Activated naive CD4-positive, alpha-beta T cell treated with anti-CD3 and anti-CD28 coated beads, Interleukin-2, amount 50 U/mL, for 16 hours (primary cell): ENCODE measurements around the gene PDCD10.

Experiments used
- DNase-seq: peaks from one replicate; pipeline ENCODE4 v3.0.0-alpha.2; 2020

PDCD10 gene

GRCh38 chr3:167734498-167735232, at the start of gene PDCD10:
TSS of gene PDCD10 (minus strand) at chr3:167734892. CDS start at chr3:167720157, 14,735 bp downstream.
- peak; percentile 96 for DNase-seq

- DNase-seq = no peak
These were observed 49.1 kb upstream of the PDCD10 start for GRCh38 chr3:167783781-167784180.

- no peak for DNase-seq
These were observed 45.7 kb upstream of the PDCD10 start for GRCh38 chr3:167780214-167780883.

DNA sequence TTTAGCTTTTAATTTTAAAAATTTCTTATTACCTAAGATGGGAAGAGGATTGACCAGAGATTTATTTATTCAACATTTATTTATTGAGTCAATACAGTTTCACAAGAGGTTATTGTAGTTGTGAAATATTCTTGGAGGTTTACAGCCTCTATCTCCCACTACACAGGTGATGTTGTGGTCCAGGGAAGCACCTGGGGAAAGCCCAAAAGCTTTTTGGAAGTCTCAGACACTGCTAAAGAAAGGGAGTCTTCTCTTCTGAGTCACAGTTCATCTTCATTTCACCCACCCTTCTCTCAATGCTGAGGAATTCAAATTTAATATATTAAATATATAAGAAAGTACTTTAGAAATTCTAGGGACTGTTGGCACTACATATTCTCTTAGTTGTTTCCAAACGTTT, 42.7 kb upstream of the PDCD10 start:
- DNase-seq = no peak

GRCh38 chr3:167776066-167776685, 41.5 kb upstream of the PDCD10 start:
- no peak for DNase-seq

DNA sequence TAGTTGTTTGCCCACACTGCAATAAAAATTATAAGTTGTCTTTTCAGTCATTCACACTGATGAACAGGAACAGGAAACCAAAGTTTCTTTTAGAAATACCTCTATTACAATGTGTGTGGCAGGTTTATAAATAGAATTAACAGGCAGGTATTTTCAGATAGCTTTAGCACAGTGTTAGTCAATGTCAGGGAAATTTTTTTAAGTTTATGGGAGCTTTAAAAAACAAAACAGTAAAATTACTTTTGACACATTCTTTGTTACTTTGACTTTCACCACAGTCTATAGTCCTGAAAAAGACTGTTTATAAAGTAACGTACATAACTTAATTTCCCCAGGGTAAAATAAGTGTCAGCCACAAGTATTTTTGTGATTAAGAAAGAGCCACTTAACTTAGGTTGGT, 38.9 kb upstream of the PDCD10 start:
- no peak for DNase-seq

GRCh38 chr3:167772992-167773391, 38.3 kb upstream of the PDCD10 start:
- no peak for DNase-seq

DNA sequence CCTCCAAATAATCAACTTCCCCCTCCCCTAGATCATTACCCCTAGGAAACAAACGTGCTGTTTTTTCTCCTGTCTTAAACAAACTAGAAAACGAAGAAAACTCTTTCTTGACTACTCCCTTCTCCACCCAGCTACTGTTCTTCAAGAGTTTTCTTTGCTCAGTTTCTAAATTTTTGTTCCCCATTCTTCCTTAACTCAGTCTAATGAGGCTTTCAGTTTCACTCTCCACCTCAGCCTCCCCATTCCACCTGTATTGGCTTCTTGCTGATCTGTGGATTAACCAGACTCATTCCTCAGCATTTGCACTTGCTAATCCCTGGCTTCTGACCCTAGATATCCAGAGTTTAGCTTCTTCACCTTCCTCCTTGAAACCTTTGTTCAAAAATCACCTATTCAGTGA, 27.6 kb upstream of the PDCD10 start:
- no peak for DNase-seq

- no peak for DNase-seq
These were observed 26.6 kb upstream of the PDCD10 start for GRCh38 chr3:167761302-167761701.

GRCh38 chr3:167754049-167754448, 19.4 kb upstream of the PDCD10 start:
- DNase-seq = no peak

DNA sequence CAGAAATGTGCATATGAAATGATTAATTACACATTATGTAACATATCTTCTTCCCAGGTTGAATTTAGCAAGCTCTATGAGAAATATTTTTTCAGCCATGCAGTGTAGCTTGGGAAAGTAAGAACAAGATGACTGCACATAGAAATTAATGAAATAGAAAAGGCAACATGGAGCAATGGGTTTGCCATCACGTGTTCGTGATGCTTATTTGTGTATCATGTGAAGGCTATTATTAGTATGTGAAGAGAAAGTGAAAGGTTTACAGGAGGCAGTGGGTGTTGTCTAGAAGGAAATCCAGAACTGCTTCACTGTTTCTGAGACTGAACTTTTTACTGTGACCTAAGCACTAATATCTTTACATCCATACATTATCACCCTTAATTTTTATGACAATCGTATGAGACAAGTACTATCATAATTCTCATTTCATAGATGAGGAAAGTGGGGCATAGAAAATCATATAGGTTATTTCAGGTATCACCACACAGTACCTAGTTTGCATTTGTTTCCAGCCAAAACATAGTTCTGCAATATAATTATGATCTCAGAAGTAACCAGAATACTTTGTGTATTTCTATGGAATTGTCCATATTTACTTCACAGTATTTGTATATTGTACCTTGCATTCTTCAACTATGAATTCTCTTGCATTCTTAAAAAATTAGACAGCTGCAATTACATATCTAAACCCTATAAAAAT, 15.7 kb upstream of the PDCD10 start:
- no peak for DNase-seq

- DNase-seq = no peak
These were observed 15.0 kb upstream of the PDCD10 start for GRCh38 chr3:167749728-167750127.

DNA sequence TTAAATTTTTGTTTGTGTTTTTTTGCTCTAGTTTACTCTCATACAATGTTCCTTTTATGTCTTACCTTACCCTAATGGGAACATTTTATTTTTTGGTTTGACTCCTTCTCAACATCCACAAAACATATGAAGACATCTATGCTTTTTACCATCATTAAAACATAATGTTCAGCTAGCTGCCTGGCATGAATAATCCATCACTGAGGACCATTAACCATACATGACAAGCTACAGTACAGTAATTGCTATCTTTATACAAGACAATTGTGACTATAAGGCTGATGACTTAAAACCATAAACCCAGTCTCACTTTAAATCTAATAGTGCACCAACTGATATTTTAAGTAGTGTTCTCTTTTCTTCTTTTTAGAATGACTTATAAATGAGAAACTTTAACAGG, 14.5 kb upstream of the PDCD10 start:
- DNase-seq = no peak

- DNase-seq = no peak
These were observed 9.1 kb upstream of the PDCD10 start for GRCh38 chr3:167743799-167744198.

DNA sequence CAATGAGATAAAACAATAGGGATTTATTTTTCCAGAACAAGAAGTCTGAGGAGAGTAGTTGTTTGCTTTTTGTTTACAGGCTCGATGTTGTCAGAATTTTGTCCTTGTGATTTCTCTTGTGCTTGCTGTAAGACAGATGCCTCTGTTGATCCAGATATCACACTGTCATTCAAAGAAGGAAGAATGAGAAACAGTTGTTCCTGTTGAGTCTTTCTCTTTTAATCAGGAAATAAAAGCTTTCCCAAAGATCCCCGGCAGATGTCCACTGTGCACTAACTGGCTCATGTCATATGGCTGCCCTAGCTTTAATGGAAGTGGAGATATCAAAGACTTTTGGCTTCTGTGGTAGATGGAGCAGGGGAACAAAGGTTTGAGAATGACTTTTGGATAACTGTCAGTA, 7.6 kb upstream of the PDCD10 start:
- DNase-seq = no peak

GRCh38 chr3:167740961-167741587, 6.4 kb upstream of the PDCD10 start:
- DNase-seq = peak; percentile 32

DNA sequence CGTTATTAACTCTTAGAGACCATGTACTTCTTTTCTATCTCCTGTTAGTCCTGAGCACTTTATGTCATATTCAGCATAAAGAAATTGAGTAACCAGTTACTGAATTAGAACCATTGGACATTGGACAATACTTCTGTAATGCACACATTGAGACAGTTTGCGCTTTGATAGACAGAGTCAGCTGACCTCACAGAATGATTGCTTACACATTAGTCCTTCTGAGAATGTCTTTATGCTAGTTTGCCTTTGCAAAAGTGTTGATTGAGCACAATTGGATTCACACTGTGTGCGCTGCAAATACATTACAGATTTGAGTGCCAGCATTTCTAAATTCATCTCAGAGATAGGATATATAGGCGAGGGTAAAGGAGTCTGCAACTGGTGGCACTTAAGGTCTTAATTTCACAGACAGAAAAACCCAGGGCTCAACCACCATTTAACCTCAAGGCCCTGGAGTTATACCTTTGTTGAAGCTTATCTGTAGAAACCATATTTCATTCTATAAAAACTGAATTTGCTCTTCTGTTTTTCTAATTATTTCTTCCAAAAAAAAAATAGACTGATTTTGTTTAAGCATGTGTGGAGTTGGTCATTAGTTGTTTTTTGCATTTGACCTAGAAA, 4.6 kb upstream of the PDCD10 start:
- no peak for DNase-seq

- DNase-seq = no peak
These were observed 3.3 kb upstream of the PDCD10 start for GRCh38 chr3:167738037-167738436.

- no peak for DNase-seq
These were observed 2.3 kb upstream of the PDCD10 start for GRCh38 chr3:167736997-167737396.

GRCh38 chr3:167736264-167736787, 1.6 kb upstream of the PDCD10 start:
- no peak for DNase-seq

DNA sequence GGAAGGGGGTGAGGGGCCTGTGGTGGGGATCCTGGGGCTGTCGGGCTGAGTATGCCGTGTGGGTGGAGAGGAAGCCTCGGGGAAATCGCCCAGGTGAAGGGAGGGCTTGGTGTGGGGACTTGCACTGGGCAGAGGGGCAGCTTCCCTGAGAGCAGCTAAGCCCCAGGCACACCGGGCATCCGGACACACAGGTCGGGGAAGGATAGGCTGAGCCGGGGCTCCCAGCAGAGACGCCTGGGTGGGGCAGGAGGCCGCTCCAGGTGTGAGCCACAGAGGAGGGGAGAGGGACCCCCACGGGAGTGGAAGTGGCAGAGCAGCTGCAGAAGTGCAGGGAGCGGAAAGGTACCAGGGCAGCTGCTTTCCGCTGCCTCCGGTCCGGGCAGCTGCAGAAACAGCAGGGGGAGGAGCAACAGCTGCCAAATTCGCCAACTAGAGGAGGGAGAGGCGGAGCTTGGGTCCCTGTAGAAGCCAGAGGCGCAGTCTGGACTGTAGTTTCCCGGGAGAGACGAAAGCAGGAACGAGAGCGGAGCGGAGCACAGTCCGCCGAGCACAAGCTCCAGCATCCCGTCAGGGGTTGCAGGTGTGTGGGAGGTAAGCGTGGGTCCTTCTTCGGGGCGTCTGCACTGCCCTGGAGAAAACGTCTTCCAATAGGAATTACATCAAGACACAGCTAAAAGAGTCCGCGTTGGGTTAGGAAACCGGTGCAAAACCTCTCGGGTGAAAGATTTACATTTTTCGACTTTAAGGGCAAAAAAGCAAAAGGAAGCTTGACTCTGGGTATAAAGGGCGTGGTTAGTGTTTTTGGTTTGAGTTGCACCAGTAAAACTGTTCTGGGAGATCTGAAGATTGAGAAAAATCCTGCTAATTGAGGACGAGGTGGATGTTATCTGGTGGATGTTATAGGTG, 794 bp upstream of the PDCD10 start, which contains the start of gene SERPINI1:
Gene SERPINI1, plus strand, starts transcription at position 489 of the 906 bp plus-strand sequence. CDS start 53,408 bp downstream, outside the sequence.
- DNase-seq = peak; percentile 79
